GM18858 (cell line): ENCODE data around the gene COL15A1.
A peak's percentile ranks its signal among the peaks of the same experiment; 100 is the strongest.

Source experiments
- ATAC-seq: cut with Tn5 transposase; IDR thresholded peaks from one replicate; pipeline ENCODE4 v1.9.1; 2021; ENCODE audit not compliant: unreplicated experiment

COL15A1 gene

DNA sequence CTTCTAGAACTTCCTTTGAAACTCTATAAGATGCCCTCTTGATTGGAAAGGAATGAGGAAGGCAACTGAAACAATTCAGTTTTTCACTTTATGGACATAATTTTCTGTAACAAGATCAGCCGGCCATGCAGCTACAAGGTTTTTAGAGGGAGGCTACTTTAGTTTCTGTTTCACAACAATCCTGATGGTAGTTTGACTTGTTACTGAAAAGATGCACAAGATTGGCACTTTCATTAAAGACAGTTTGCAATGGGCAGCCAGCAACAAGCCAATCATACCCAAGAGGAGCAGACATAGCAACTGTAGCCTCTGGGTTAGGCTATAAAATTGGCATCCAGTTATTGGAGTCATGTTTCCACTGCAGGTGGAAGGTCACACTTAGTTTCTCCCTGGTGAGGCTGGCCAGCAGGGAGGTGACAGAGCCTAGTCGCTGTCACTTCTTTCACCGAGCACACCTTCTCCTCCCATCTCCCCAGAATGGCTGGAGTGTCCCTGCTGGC is 87.0 kb downstream of the COL15A1 start:
- no peak for ATAC-seq

DNA sequence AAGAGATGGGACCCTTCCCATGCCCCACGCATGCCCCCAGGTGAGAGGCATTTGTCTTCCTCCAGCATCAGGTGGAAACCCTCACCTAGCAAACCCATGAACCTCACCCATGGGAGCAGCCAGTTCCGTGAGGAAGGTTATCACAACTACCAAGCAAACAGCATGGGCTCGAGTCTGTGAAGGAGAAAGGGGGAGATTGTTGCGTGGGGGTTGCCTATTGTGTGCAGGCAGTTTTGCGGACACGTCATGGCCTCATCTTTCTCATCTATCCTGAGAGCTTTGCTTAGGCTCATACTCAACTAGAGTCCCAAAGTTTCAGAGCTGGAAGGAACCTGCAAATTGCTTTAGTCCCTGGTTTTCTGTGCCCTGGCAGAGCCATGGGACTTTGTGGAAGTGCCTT is 87.6 kb downstream of the COL15A1 start:
- ATAC-seq: no peak

DNA sequence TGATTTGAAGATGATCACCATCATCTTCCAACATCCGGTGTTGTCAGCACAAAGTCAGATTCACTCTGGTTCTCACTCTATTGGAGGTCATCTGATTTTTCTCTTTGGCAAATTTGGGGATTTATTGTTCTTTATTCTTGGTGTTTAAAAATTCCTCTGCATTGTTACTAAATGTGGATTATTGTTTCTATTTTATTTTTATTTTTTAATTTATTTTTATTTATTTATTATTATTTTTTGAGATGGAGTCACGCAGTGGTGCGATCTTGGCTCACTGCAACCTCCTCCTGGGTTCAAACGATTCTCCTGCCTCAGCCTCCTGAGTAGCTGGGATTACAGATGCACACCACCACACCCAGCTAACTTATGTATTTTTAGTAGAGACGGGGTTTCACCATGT is 88.3 kb downstream of the COL15A1 start:
- ATAC-seq: no peak

DNA sequence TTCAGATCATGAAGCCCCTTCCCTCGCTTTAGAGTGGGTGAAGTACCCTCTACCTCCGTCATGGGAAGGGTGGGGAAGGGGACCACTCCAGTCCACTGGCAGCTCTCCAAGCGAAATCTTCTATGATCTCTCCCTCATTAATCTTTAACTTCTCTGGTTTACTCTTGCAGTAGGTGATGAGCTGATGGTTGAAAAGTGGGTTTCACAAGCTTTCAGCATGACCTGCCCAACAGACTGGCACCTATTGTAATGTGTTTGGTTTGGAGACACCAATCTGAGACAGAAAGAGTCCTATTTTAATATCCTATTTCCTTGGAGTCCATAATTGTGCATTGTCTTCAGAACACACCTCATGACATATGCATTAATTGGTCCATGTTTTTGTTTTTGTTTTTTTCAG is 90.4 kb downstream of the COL15A1 start:
- ATAC-seq: no peak

DNA sequence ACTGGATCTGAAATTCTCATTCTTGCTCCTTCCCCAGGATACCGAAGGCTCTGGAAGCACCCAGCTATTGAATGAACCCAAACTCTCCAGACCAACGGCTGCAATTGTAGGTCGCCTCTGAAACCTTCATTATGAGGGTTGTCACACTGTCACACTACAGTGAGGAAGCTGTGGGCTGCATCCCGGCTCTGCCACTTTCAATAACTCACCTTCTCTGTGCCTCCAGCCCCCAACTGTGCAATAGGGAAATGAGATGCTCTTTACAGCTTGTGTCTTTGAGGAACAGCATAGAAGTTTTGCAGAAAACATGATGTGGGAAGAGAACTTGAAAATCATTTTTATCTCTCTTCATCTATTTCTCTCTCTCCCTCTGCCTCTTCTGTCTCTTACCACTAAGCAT is 91.6 kb downstream of the COL15A1 start:
- no peak for ATAC-seq

DNA sequence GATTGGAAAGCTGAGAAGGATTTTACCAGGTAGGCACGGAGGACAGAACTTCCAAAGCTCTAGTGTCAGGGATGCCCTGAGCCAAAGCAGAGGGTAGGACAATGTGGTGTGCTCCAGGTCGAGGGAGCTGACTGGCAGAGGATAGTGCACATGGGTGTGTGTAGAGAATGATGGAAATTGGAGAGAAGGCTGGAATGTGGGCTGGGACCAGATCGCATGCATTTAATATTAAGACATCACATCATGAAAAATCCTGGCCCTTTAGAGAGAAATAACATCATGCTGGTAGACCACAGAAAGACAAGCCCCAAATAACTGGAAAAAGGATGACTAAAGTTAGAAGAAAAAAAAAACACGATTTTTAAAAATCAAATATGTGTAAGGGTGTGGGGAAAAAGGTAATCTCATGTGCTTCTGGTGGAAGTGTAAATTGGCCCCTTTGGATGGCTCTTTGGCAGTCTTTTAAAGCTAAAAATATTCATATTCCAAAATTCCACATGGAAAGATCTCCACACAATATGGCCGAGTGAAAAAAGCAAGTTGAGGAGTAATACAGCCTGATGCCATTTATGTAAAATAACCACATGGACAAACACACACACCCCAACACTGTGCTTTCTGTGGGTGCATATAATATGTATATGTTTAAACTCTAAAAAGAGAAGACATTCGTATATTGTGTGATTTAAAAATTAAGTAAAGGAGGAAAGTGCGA is 94.2 kb downstream of the COL15A1 start:
- ATAC-seq: no peak

DNA sequence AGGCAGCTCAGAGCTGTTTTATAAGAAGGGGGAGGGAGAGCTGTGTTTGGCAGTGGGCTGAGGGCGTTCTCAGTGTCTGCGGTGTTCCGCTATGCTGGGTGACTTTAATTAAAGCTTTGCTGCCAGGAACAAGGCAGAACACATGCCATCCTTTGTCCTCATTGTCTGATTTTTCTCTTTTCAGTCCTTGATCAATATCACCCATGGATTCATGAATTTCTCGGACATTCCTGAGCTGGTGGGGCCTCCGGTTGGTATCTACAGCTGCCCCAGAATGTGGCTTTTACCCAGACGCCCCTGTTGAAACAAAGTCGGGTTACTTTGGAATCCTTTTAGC is 94.7 kb downstream of the COL15A1 start:
- ATAC-seq: no peak

DNA sequence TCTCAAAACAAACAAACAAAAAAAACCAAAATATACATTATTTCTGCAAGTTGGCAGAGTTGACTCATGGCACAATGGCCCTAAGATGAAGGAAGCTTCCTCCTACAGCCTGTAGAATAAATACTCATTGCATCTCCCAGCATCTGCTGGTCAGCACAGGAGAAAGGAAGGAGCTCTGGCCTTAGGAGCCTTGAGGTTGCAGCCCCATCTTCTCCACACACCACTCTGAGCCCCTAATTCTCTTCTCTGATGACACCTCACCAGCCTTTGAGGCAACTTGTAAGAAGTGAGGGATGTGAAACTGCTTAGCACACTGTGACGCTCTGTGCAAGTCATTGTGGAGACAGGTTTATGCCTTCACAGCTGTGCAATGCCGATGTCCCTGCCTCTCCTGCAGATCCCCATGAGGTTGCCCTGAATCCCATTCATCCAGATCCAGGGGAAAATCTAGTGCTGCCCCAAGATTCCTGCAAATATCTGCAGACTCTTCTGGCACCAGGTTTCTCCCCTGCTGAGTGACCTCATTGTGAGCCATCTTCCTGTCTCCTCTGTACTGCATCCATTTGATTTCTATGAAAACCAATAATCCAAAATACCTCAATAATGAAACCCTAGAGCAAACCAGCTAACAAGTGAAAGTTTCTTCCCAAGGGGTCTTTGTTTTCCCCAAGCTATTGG is 95.9 kb downstream of the COL15A1 start:
- peak; percentile 72 for ATAC-seq

DNA sequence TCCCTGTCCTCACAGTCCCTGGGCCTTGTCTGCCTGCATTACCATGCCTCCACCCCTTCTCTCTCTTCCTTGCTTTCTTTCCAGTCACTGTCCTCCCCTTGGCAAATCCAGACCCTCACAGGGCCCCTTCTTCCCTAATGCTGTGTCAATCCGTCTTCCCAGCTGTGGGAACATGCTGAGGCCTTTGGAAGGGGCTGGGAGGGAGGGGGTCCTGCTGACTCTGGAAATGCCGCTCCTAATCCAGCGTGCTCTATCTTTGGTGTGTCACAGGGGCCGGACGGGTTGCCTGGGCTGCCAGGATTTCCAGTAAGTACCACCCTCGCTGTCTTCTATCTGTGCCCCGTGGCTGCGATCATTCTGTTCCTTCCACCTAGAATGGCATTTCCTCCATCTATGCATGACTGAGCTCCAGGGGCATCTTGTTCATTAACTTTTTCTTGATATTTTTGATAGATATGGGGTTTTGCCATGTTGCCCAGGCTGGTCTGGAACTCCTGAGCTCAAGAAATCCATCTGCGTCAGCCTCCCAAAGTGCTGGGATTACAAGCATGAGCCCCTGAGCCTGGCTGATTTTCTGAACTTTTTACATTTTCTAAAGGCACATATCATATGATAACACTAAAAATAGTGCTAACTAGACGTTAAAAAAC is 96.7 kb downstream of the COL15A1 start:
- ATAC-seq: no peak

DNA sequence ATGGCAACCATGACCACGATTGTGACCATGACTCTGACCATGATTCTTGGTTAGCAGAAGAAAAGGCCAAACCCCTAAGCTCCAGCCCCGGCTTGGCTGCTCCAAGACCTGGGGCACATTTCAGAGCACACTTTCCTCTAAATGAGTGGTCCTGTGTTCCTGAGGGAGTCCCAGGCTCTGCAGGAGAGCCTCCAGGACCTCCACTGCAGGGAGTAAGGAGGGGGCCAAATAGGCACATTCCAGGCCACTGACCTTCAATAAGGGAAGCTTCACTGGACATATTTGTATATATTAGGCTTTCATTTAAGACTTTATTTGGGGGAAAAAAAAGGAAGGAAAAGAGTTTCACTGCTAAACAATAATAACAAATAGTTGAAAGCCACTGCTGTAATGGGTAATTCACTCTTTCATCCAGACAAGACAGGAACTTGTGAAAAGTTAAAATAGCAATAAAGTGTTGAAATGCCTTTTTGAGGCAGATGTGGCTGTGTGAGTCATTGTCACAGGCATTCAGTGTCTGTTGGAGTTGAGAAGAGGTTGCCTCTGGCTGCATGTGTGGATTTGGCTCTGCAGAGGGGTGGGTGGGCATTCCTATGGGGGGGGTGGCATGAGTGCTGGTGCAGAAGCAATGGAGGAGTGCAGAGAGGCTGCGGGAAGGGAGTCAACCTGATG is 97.3 kb downstream of the COL15A1 start:
- no peak for ATAC-seq

DNA sequence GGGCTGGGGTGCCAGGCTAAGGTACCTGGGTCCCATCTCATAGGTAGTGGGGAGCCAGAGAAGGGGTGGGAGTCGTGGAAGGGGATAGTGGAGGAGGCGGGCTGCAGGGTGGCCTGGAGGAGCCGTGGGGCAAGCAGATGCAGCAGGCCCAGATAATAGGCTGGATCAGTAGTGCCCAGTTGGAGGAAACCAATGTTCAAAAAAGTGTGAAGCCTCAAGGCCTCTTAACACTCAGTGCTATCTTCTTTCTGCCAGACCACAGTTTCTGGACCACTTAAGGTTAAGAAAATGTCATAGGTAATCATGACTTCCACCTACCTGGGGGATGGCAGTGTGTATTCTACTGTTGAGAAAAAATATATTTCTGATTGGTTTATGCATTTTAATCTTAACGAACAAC is 97.9 kb downstream of the COL15A1 start:
- ATAC-seq: no peak

DNA sequence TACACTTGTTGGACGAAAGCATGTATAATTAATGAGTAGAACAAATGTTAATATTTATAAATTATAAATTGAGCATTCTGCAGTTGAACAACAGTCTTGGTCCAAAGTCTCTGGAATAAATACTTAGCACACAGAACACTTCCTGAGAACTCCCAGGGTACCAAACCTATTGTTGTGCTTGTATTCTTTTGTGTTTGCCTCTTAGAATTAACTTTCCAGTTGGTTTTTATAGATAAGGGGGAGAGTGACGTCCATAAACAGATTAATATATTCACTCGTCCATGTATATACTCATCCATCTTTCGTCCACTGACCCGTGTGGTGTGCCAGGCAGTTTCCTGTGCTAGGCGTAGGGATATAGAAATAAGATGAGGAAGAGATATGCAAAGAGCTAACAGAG is 98.9 kb downstream of the COL15A1 start:
- no peak for ATAC-seq

DNA sequence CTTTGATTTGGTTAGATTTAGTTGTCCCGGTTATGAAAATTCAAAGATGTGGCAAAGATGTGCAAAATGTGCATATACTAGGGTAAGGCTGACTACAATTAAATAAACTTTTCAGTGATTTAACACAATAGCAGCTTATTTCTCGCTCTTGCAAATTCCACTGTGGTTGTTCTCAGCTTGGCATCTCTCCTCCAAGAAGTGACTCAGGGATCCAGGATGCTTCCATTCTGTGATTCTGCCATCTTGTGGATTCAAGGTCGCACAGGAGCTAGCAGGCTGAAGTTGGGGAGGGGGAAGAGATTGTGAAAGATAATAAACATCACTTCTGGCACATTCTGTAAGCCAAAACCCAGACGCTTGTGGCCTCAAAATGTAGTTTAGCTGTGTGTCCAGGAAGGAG is 101.1 kb downstream of the COL15A1 start:
- no peak for ATAC-seq

DNA sequence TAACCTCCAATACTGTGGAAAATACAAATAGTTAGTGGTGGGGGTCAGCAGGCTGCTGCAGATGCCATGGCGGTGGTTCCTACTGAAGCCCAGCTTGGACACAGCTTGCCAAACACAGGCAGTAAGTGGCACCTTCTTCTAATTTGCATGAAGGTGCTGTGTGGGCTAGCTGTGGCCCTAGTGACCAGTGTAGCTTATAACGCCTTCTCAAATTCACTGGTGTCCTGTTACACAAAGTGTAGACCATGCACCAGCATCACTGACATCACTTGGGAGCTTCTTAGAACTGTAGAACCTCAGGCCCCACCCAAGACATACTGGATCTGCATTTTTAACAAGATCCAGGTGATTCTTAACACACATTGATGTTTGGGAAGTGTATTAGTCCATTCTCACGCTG is 102.4 kb downstream of the COL15A1 start:
- ATAC-seq: no peak

DNA sequence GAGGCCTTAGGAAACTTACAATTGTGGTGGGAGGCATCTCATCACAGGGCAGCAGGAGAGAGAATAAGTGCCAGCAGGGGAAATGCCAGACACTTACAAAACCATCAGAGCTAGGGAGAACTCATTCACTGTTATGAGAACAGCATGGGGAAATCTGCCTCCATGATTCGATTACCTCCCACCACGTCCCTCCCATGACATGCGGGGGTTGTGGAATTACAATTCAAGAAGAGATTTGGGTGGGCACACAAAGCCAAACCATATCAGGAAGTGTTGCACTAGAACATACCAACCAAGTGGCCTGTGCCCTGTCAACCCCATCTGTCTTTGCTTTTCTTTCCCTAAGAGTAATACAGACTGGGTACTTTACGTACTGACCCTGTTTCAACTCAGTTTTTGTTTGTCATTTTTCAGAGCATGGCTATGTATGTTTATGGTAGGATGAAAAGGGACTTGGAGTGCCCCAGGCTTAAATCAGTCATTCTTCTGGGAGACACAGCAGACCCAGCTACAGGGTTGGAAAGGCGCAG is 102.9 kb downstream of the COL15A1 start:
- ATAC-seq: no peak

DNA sequence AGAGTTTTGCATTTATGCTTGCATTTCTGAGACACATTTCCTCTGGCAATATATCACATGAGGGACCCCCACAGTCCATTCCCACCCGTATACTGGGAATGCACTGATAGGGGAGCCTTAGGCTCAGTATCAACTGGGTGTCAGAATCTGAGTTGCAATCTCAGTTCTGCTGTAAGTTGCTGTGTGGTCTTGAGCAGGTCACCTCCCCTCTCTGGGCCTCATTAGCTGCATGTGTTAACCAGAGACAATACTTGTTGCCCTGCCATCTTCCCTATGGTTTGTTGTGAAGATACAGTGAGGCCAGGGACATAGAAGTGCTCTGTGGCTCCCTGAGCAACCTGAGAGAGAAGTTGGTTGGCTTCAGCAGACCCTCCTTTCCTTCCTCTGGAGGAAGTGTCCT is 105.5 kb downstream of the COL15A1 start:
- ATAC-seq: no peak

DNA sequence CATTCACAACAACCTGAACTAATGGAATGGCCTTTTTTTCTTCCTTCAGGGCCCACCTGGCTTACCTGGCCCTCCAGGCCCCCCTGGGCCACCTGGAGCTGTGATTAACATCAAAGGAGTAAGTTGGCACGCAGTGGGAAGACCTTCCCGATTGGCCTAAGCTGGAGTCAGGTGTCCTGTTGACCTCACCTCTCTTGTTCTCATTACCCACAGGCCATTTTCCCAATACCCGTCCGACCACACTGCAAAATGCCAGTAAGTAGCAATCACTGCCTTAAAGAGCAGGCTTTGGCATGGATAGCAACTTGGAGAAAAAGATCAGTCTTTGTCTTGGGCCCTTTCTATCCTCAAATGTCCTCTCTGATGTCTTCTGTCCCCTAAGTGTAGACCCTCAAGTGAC is 105.9 kb downstream of the COL15A1 start:
- ATAC-seq: no peak

DNA sequence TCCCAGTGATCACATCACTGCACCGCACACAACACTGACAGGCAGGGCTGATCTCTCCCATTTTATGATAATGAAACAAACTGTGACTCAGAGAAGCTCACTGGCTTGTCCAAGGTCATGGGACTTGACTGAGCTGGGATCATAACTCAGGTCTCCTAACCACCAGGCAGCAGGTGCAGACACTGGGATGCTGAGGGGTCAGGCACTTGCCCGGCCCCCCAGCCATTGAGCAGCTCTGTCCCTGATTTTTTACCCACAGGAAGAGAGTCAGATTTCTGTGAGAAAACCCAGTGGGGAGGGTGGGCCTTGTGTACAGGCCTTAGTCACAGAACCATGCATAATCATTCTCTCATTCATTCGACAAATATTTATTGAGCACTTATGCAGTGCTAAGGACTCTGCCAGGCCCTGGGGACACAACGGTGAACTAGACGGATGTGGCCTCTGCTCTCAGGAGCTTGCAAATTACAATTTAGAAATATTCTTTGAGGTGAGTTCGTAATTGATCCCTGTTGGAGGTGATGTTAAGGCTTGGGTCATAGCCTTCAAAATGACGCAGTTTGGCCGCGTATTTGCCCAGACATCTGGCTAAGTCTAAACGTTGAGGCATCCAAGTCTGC is 106.7 kb downstream of the COL15A1 start:
- no peak for ATAC-seq

DNA sequence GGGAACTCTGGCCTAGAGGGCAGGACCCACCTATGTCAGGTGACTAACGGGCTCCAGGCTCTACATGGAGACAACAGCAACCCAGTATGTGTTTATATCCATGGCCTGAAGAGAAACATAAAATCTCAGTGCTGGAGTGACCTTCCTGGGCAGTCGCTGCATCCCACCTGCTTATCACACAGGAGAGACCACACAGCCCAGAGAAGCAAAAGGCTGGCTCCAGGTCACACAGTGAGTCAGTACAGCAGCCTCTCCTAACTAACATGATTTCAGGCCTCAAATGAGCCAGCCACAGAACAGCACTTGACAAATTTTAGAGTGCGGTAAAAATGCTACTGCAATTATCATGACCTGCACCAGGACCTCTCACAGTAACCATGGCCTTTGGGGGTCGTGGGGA is 107.2 kb downstream of the COL15A1 start:
- no peak for ATAC-seq

DNA sequence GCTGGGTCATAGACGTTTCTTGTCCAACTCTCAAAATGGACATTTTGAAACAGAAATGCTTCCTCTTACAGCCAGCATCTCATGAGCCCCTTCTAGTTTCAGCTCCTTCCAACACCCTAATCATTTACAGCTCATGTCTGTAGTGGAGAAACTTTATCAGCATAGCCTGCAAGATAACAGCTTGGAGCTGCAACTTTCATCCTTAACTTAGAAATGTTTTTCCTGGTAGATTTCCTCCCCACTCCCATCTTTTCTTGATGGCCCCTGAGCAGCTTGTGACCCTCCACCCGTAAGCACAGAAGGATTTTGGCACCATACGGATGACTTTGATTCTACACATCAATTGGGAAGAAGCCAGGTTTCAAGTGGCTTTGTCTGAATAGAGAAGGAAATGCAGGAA is 107.7 kb downstream of the COL15A1 start:
- ATAC-seq: no peak

DNA sequence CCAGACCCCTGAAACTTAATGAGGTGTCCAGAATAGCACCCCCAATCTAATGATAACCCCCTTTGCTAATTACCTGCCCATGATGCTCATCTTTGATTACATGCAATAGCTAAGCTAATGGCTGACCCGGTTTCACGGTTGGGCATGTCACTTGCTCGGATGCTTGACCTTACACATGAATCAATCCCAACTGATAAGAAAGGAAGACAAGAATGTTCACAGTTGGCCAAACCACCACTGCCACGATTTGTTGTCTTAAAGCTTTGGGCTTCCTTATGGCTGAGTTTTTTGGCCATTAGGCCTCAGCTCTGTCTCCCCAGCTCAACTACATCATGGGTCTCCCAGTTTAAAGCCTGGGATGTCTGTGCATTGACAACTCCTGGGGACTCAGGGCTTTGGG is 108.1 kb downstream of the COL15A1 start:
- ATAC-seq: no peak
